SK-N-SH (cell line): ENCODE measurements around the gene MORF4L1. TPM values are rescaled to one million over a fixed set of nuclear protein-coding genes. Genes with fewer than 3 reads are reported as not detected.
A peak's percentile ranks its signal among the peaks of the same experiment; 100 is the strongest.
"Not testable (repeated sequence)": the region's sequence is repeated elsewhere in the genome, so short reads cannot be mapped to it uniquely, and the experiment has no call there.

Experiments
- CTCF ChIA-PET: fragments of 300-600, 350-600 bp; formaldehyde crosslinking; extraction: SDS; loops from one replicate; lab custom pipeline; 2021; lab: Yijun Ruan, JAX
- POLR2A ChIA-PET: fragments of 350-600 bp; sonication (Branson Sonifier 250); formaldehyde crosslinking; extraction: SDS; loops from one replicate; lab custom pipeline; 2020; ENCODE audit warnings: antibody characterized with exemption, inconsistent platforms; lab: Yijun Ruan, JAX
- DNase-seq: peaks from one replicate; pipeline ENCODE4 v3.0.0; 2012
- H2AFZ ChIP-seq: fragments of 200-600 bp; sonication (generic); 2 replicates; pipeline ENCODE4 v1.8.1; 2016; ENCODE audit warnings: antibody characterized with exemption, mild to moderate bottlenecking, low read depth
- H3F3A ChIP-seq: fragments of 200-600 bp; sonication (generic); replicated peaks from 2 replicates; pipeline ENCODE3; 2016; ENCODE audit warnings: antibody characterized with exemption, mild to moderate bottlenecking; ENCODE audit not compliant: insufficient read depth
- H3K27ac ChIP-seq, 2 experiments: fragments of 200-500 bp in 1 of 2; fragments of 200-600 bp in 1 of 2; sonication (Bioruptor generic) in 1 of 2; sonication (generic), shearing (Covaris generic) in 1 of 2; 2 replicates each; pipeline versions ENCODE4 v1.5.1 to v1.6.1; 2014 to 2016; ENCODE audit warnings: low read depth in 2 of 2, inconsistent platforms in 1 of 2, low read length in 1 of 2, mild to moderate bottlenecking in 1 of 2, mixed read lengths in 1 of 2
- H3K27me3 ChIP-seq: fragments of 200-600 bp; sonication (generic), shearing (Covaris generic); 2 replicates; pipeline ENCODE4 v1.6.1; 2016; ENCODE audit warnings: mixed run types; ENCODE audit not compliant: insufficient read depth
- H3K36me3 ChIP-seq, 2 experiments: fragments of 200-500 bp in 1 of 2; fragments of 200-600 bp in 1 of 2; sonication (Bioruptor generic) in 1 of 2; sonication (generic) in 1 of 2; replicated peaks in 1 of 2; 2 replicates each; pipeline versions ENCODE3 to v1.5.1; 2014 to 2016; ENCODE audit warnings: low read length in 1 of 2, mild to moderate bottlenecking in 1 of 2; ENCODE audit not compliant: insufficient read depth in 2 of 2, control insufficient read depth in 1 of 2
- H3K4me1 ChIP-seq, 2 experiments: fragments of 200-500 bp in 1 of 2; fragments of 200-600 bp in 1 of 2; sonication (Bioruptor generic) in 1 of 2; sonication (generic), shearing (Covaris generic) in 1 of 2; 2 replicates each; pipeline versions ENCODE4 v1.5.1 to v1.6.1; 2014 to 2016; ENCODE audit warnings: low read depth in 1 of 2, low read length in 1 of 2, mixed run types in 1 of 2; ENCODE audit not compliant: insufficient read depth in 2 of 2, control insufficient read depth in 1 of 2
- H3K4me2 ChIP-seq: fragments of 200-600 bp; sonication (generic), shearing (Covaris generic); 2 replicates; pipeline ENCODE4 v1.6.1; 2017; ENCODE audit warnings: mixed run types
- H3K4me3 ChIP-seq, 2 experiments: fragments of 200-500 bp in 1 of 2; fragments of 200-600 bp in 1 of 2; sonication (Bioruptor generic) in 1 of 2; sonication (generic), shearing (Covaris generic) in 1 of 2; 2 replicates each; pipeline versions ENCODE4 v1.5.1 to v1.8.1; 2014 to 2016; ENCODE audit warnings: low read depth in 2 of 2, inconsistent platforms in 1 of 2, low read length in 1 of 2, mild to moderate bottlenecking in 1 of 2, mixed read lengths in 1 of 2, moderate library complexity in 1 of 2
- H3K79me2 ChIP-seq: fragments of 200-600 bp; sonication (generic); 2 replicates; pipeline ENCODE4 v1.8.1; 2017; ENCODE audit warnings: mild to moderate bottlenecking; ENCODE audit not compliant: insufficient read depth
- H3K9ac ChIP-seq: fragments of 200-600 bp; sonication (generic); 2 replicates; pipeline ENCODE4 v1.6.1; 2017; ENCODE audit warnings: mixed run types
- H3K9me2 ChIP-seq: fragments of 200-600 bp; sonication (generic); 2 replicates; pipeline ENCODE4 v1.6.1; 2017; ENCODE audit warnings: mixed run types
- H3K9me3 ChIP-seq: fragments of 200-600 bp; sonication (generic); 2 replicates; pipeline ENCODE4 v1.6.1; 2017; ENCODE audit warnings: mixed run types, mild to moderate bottlenecking, moderate library complexity
- H4K20me1 ChIP-seq: fragments of 200-600 bp; sonication (generic); 2 replicates; pipeline ENCODE4 v1.6.1; 2017; ENCODE audit warnings: mild to moderate bottlenecking, mixed run types; ENCODE audit not compliant: insufficient read depth
- NRF1 ChIP-seq: IDR thresholded peaks from 2 replicates; pipeline ENCODE4 v1.6.1; 2012; ENCODE audit warnings: low read depth, mild to moderate bottlenecking, low read length
- RFX5 ChIP-seq: IDR thresholded peaks from 2 replicates; pipeline ENCODE4 v1.6.1; 2012; ENCODE audit warnings: mild to moderate bottlenecking, improper control_type of control experiment, low read length
- WGBS: methylation state at CpG from one replicate; pipeline ENCODE4 v1.1.6; 2017; ENCODE audit warnings: low lambda C conversion rate; 5-methylcytosine and 5-hydroxymethylcytosine counted together
- polyA plus RNA-seq, 3 experiments: library from polyadenylated mRNA; depleted of rRNA; stranded (reverse); fragments of >200 nt; gene quantifications; 2 replicates each; pipeline ENCODE4 v1.2.3, GENCODE V29; 2012
- TF ChIP-seq, protein P1 (sequence below): fragments of 150-350 bp; IDR thresholded peaks from 2 replicates; pipeline ENCODE4 v1.6.1; 2017; ENCODE audit warnings: antibody characterized with exemption, low read length, low read depth, borderline replicate concordance
- TF ChIP-seq, protein P2 (sequence below): IDR thresholded peaks from 2 replicates; pipeline ENCODE4; 2012
- TF ChIP-seq, protein P3 (sequence below): fragments of 200-600 bp; sonication (generic); IDR thresholded peaks from 2 replicates; pipeline ENCODE4 v1.6.1; 2017; ENCODE audit warnings: antibody characterized with exemption, mild to moderate bottlenecking, moderate library complexity

MORF4L1 gene
- polyA plus RNA-seq, 1 of the 3 experiments (the other 2 are of a cell fraction), result 163 TPM

DNA sequence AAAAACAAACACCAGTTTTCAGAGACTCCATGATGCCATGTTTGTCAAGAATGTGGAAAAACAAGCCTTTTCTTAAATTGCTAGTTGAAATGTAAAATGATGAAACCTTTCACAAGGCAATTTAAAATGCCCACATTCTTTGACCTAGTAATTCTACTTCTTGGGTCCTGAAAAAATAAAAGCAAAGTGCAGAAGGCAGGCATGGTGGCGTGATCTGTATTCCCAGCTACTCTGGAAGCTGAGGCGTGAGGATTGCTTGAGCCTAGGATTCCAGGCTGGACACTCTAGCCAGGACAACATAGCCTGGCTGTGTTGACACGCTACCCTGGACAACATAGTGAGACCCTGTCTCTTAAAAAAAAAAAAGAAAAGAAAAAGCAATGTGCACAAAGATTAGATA is 4.3 kb upstream of the MORF4L1 start:
- peaks cover 6% of the 10 kb centered on the region for H3K79me2 ChIP-seq
- 95% methylated on average over 3 of the region's 3 CpGs for WGBS
- TF ChIP-seq, protein P1, sequence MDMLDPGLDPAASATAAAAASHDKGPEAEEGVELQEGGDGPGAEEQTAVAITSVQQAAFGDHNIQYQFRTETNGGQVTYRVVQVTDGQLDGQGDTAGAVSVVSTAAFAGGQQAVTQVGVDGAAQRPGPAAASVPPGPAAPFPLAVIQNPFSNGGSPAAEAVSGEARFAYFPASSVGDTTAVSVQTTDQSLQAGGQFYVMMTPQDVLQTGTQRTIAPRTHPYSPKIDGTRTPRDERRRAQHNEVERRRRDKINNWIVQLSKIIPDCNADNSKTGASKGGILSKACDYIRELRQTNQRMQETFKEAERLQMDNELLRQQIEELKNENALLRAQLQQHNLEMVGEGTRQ, result no peak
- TF ChIP-seq, protein P2, sequence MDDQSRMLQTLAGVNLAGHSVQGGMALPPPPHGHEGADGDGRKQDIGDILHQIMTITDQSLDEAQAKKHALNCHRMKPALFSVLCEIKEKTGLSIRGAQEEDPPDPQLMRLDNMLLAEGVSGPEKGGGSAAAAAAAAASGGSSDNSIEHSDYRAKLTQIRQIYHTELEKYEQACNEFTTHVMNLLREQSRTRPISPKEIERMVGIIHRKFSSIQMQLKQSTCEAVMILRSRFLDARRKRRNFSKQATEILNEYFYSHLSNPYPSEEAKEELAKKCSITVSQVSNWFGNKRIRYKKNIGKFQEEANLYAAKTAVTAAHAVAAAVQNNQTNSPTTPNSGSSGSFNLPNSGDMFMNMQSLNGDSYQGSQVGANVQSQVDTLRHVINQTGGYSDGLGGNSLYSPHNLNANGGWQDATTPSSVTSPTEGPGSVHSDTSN, result no peak
- TF ChIP-seq, protein P3, sequence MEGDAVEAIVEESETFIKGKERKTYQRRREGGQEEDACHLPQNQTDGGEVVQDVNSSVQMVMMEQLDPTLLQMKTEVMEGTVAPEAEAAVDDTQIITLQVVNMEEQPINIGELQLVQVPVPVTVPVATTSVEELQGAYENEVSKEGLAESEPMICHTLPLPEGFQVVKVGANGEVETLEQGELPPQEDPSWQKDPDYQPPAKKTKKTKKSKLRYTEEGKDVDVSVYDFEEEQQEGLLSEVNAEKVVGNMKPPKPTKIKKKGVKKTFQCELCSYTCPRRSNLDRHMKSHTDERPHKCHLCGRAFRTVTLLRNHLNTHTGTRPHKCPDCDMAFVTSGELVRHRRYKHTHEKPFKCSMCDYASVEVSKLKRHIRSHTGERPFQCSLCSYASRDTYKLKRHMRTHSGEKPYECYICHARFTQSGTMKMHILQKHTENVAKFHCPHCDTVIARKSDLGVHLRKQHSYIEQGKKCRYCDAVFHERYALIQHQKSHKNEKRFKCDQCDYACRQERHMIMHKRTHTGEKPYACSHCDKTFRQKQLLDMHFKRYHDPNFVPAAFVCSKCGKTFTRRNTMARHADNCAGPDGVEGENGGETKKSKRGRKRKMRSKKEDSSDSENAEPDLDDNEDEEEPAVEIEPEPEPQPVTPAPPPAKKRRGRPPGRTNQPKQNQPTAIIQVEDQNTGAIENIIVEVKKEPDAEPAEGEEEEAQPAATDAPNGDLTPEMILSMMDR, result no peak
- TF ChIP-seq NRF1, result no peak
- no peak for TF ChIP-seq RFX5
- H3K9ac ChIP-seq, result no peak overlapping the region
- no peak overlapping the region for H3K4me2 ChIP-seq
- H3K4me3 ChIP-seq, result no peak overlapping the region
- H3K4me1 ChIP-seq, result peaks cover 0 to 3% of the 10 kb centered on the region in 2 experiments; a peak in 1 of 4 replicates
- no peaks in the 10 kb centered on the region for H3K27me3 ChIP-seq
- DNase-seq, result no peak
- H3K9me3 ChIP-seq, result no peaks in the 10 kb centered on the region
- H2AFZ ChIP-seq, result no peak overlapping the region
- no peak overlapping the region for H3K27ac ChIP-seq
- no peaks in the 10 kb centered on the region for H3K9me2 ChIP-seq
- H3K36me3 ChIP-seq, result no peaks in the 10 kb centered on the region
- CTCF ChIA-PET, result no interaction called here
- H3F3A ChIP-seq, result peaks cover 4% of the 10 kb centered on the region
- H4K20me1 ChIP-seq, result no peaks in the 10 kb centered on the region
- POLR2A ChIA-PET, result no interaction called here

DNA sequence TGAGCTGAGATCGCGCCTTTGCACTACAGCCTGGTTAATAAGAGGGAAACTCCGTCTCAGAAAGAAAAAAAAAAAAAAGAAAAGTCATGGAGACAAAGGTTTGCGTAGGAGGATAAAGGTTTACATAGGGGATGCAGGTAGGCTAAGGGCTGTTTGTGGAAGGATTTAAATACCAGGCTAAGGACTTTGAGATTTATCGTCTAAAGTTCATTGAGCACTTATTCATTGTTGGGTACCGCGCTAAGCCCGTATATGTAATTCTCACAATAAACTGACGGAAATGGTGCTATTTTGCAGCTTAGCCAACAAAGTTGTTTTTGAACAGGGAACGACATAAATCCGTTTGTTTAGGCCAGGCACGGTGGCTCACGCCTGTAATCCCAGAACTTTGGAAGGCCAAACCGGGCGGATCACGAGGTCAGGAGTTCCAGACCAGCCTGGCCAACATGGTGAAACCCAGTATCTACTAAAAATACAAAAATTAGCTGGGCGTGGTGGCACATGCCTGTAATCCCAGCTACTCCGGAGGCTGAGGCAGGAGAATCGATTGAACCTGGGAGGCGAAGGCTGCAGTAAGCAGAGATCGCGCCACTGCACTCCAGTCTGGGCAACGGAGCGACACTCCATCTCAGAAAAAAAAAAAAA is 1.1 kb upstream of the MORF4L1 start:
- peak overlapping the region; percentile 98 for H2AFZ ChIP-seq

More for the DNA sequence above, 1.1 kb upstream of the MORF4L1 start:
- H3K36me3 ChIP-seq, H3K27me3 ChIP-seq, H3K9me2 ChIP-seq, DNase-seq, H3K4me1 ChIP-seq, POLR2A ChIA-PET, H3K4me3 ChIP-seq, H3K4me2 ChIP-seq, H3K9ac ChIP-seq, H3K9me3 ChIP-seq, H3K27ac ChIP-seq: not testable (repeated sequence)
- CTCF ChIA-PET, result interaction anchor here (2.9 to 4.7 kb wide), 3 partner anchors 11 to 61 kb away, joined by 11 to 27 read pairs (median 17); partner anchors contain the start of gene ADAMTS7
- peaks cover 38% of the 10 kb centered on the region for H3K79me2 ChIP-seq
- H4K20me1 ChIP-seq, result peaks cover 31% of the 10 kb centered on the region
- 92% methylated on average over 24 of the region's 24 CpGs for WGBS
- peaks cover 15% of the 10 kb centered on the region for H3F3A ChIP-seq
